Subcutaneous abdominal adipose tissue (tissue), 5 donors: ENCODE results near the gene AFAP1.

Experiments used
- H3K27ac ChIP-seq: one replicate; pipeline ENCODE4 v1.7.0; 2013; ENCODE audit warnings: low read depth, mild to moderate bottlenecking, inconsistent platforms, low read length, moderate library complexity
- H3K27me3 ChIP-seq, 5 donors: one replicate each; pipeline ENCODE4 v1.7.0; 2013; ENCODE audit warnings: low read length in 5 of 5, inconsistent platforms in 1 of 5; ENCODE audit not compliant: control insufficient read depth in 5 of 5, insufficient read depth in 4 of 5
- H3K36me3 ChIP-seq, 5 donors: one replicate each; pipeline ENCODE4 v1.7.0; 2013; ENCODE audit warnings: low read length in 5 of 5; ENCODE audit not compliant: control insufficient read depth in 5 of 5, insufficient read depth in 5 of 5
- H3K4me1 ChIP-seq, 5 donors: one replicate each; pipeline ENCODE4 v1.7.0; 2013; ENCODE audit warnings: low read length in 5 of 5, mild to moderate bottlenecking in 3 of 5, moderate library complexity in 1 of 5; ENCODE audit not compliant: control insufficient read depth in 5 of 5, insufficient read depth in 5 of 5
- H3K4me3 ChIP-seq, 5 donors: one replicate each; pipeline ENCODE4 v1.7.0; 2013; ENCODE audit warnings: low read length in 5 of 5, low read depth in 1 of 5
- H3K9ac ChIP-seq, 5 donors: one replicate each; pipeline ENCODE4 v1.7.0; 2013; ENCODE audit warnings: low read length in 5 of 5, mild to moderate bottlenecking in 4 of 5, moderate library complexity in 3 of 5
- H3K9me3 ChIP-seq, 5 donors: one replicate each; pipeline ENCODE4 v1.7.0; 2013; ENCODE audit warnings: low read length in 5 of 5; ENCODE audit not compliant: control insufficient read depth in 5 of 5
- donor health status: healthy.
- donor health status: healthy.
- donor health status: healthy.
- donor health status: healthy.
- donor health status: healthy.

The AFAP1 gene

DNA sequence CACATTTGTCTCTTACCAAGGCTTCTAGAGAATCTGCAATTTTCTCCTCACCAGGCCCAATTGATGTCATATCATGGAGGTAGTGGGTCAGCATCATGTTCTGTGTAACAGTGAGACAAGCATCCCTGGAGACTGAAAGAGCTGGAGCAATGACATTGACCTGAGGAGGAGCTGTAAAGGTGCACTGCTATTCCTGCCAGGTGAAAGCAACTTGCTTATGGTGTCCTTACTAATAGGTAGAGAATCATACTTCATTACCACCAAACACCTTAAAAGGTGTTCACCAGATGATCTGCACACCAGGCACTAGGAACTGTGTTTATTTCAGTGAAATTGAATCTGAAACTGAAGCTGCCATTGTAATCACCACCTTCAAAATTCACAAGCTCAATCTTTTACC, 188.7 kb downstream of the AFAP1 start:
- no peaks in the 10 kb centered on the region for H3K36me3 ChIP-seq
- H3K27ac ChIP-seq, result no peak overlapping the region
- no peak overlapping the region for H3K4me3 ChIP-seq
- H3K9ac ChIP-seq, result no peak overlapping the region
- peaks cover 0 to 26% (median 11%) of the 10 kb centered on the region in 5 donors for H3K4me1 ChIP-seq
- no peaks in the 10 kb centered on the region for H3K27me3 ChIP-seq
- no peaks in the 10 kb centered on the region for H3K9me3 ChIP-seq

DNA sequence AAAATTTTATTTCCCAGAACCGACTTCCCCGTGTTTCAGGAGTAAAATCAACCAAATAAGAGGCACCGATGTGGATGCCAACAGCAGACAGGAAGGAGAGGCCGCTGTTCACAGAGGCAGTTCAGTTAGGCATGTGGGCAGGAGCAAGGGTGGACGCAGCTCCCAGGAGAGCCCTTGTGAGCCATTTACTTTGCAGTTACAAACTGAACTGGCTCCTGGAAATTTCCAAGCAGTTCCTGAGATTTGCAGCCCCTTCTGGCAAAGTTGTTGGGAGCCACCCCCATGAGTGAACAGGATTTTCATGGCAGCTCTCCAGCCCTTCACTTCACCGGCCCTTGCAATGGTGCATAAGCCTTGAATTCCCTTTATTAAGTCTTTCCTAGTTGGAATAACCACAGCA, 189.1 kb downstream of the AFAP1 start:
- no peaks in the 10 kb centered on the region for H3K36me3 ChIP-seq
- no peak overlapping the region for H3K9ac ChIP-seq
- no peak overlapping the region for H3K27ac ChIP-seq
- H3K4me1 ChIP-seq, result peaks cover 0 to 26% (median 11%) of the 10 kb centered on the region in 5 donors
- no peaks in the 10 kb centered on the region for H3K27me3 ChIP-seq
- H3K4me3 ChIP-seq, result no peak overlapping the region
- H3K9me3 ChIP-seq, result no peaks in the 10 kb centered on the region

DNA sequence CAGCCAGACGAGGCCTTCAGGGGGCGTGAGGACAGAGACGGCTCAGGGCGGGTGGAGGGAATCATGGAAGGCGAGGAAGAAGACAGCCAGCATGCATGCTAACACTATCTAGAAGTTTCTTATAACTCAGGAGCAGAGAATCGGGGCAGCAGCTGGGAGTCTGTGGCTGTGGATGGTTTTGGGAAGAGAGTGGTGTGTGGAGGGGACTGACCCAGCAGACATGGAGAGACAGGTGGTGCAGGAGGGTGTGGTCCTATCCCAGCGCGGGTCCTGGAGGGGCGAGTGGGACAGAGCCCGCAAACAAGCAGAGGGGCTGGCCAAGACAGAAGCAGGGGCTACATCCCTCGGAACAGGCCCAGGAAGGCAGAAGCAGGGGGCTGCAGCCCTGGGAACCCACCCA, 192.1 kb downstream of the AFAP1 start:
- no peaks in the 10 kb centered on the region for H3K9me3 ChIP-seq
- H3K4me1 ChIP-seq, result peaks cover 2 to 44% (median 12%) of the 10 kb centered on the region in 5 donors
- no peak overlapping the region for H3K27ac ChIP-seq
- no peak overlapping the region for H3K9ac ChIP-seq
- H3K36me3 ChIP-seq, result no peaks in the 10 kb centered on the region
- no peak overlapping the region for H3K4me3 ChIP-seq
- H3K27me3 ChIP-seq, result no peaks in the 10 kb centered on the region

DNA sequence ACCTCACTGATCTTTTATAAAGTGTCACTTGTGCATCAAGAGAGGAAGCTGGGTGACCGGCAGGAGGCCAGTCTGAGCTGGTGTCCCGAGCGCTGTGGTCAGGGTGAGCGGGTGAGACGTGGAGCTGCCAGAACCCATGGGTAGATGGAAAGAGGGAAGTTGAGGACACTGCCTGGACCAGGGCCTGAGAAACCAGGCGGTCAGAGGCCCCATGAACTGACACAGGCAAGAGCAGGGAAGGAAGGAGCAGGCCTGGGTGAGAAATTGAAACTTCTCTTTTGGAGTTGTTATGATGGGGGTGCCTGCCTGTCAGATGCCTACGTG, 192.6 kb downstream of the AFAP1 start:
- H3K9ac ChIP-seq, result no peak overlapping the region
- H3K27me3 ChIP-seq, result no peaks in the 10 kb centered on the region
- peaks cover 2 to 44% (median 12%) of the 10 kb centered on the region in 5 donors for H3K4me1 ChIP-seq
- no peaks in the 10 kb centered on the region for H3K36me3 ChIP-seq
- H3K9me3 ChIP-seq, result no peaks in the 10 kb centered on the region
- no peak overlapping the region for H3K27ac ChIP-seq
- H3K4me3 ChIP-seq, result no peak overlapping the region

DNA sequence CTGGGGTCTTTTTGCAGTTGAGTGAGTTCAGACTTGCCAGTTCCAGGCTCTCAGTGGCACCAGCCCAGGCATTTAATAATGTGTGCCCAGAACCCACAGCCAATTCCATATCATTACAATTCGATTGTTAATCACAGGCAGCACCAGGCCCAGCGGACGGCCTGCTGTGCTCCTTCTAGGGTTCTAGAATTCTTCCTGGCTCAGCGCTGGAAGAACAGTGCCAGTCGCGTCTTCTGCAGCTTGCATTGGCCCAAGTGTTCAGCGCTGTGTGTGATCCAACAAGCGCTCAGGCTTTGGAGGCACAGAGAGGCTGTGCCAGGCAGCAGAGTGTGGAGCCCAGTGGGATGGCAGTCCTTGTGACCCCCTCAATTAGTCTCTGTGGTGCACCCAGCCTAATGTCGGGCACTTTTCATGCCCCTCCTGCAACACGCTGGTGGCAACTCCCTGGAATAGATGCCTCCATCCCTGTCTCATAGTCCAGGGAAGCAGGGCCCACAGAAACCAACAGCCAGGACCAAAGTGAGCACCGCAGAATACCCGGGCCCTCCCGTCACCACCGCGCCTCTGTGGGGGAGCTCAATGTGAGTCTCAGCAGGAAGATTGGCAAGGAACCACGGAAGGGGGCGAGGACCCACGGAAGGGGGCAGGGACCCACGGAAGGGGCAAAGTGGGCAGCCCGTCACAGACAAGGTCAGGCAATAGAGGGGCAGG, 193.2 kb downstream of the AFAP1 start:
- Histone ChIP-seq H3K9me3 (no peaks in the 10 kb centered on the region), H3K27me3 (no peaks in the 10 kb centered on the region), H3K36me3 (no peaks in the 10 kb centered on the region), H3K27ac (no peak overlapping the region), H3K9ac (no peak overlapping the region), H3K4me3 (no peak overlapping the region), H3K4me1 (peaks cover 2 to 44% (median 12%) of the 10 kb centered on the region in 5 donors)

DNA sequence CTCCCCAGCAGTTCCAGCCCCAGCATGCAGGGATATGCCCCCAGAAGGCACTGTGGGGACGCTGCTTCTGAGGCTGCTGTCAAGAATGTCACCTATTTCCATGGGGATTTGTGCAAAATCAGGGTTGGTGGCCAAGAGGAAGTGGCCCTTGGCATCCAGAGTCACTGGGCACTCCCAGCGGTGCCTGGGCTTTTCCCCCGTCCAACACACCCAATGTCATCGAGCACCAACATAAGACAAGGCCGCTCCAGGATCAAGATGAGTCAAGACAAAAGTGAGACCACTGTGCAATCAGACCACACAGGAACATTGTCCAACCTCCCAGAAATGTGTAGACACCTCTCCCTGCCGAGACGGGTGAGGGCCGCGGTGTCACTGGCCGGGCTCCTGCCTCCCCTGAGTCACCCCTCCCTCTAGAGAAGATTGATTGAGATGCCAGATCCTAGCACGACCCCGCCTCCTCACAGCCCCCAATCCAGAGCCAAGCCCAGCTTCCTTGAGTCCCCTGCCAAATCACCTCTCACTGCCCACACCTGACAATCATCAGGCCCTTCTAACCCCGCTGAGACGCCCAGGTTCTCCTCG, 194.3 kb downstream of the AFAP1 start:
- no peaks in the 10 kb centered on the region for H3K36me3 ChIP-seq
- no peak overlapping the region for H3K27ac ChIP-seq
- H3K4me3 ChIP-seq, result no peak overlapping the region
- no peak overlapping the region for H3K9ac ChIP-seq
- no peaks in the 10 kb centered on the region for H3K9me3 ChIP-seq
- H3K27me3 ChIP-seq, result no peaks in the 10 kb centered on the region
- peaks cover under 1 to 37% (median 4%) of the 10 kb centered on the region in 5 donors for H3K4me1 ChIP-seq

DNA sequence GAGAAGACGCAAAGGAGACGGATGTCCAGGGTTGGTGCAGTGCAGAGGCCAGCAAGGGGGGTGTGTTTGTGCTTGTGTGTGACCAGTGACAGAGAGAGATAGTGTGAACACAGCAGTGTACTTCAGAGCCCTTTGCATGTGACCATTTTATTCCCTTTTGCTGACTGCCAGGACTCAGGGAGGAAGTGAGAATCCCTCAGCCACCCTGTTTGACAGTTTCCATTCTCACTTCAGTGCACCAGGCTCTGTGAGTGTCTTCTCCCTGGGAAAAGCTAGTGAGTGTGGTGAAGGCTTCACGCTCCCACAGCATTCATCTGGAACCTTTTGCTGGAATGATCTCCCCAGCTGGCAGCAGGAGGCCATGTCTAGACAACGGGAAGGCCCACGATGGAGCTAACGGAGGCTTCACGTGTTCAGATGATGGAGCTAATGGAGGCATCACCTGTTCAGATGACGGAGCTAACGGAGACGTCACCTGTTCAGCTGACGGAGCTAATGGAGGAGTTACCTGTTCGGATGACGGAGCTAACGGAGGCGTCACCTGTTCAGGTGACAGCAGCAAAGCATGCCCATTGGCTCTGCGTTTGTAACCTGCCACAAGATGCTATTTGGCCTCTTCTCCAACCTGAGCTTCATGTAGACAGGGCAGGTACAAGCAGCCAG, 195.4 kb downstream of the AFAP1 start:
- no peaks in the 10 kb centered on the region for H3K27me3 ChIP-seq
- no peak overlapping the region for H3K4me3 ChIP-seq
- peaks cover 0 to 33% (median 2%) of the 10 kb centered on the region in 5 donors for H3K4me1 ChIP-seq
- H3K9ac ChIP-seq, result no peak overlapping the region
- no peak overlapping the region for H3K27ac ChIP-seq
- H3K9me3 ChIP-seq, result no peaks in the 10 kb centered on the region
- H3K36me3 ChIP-seq, result no peaks in the 10 kb centered on the region

DNA sequence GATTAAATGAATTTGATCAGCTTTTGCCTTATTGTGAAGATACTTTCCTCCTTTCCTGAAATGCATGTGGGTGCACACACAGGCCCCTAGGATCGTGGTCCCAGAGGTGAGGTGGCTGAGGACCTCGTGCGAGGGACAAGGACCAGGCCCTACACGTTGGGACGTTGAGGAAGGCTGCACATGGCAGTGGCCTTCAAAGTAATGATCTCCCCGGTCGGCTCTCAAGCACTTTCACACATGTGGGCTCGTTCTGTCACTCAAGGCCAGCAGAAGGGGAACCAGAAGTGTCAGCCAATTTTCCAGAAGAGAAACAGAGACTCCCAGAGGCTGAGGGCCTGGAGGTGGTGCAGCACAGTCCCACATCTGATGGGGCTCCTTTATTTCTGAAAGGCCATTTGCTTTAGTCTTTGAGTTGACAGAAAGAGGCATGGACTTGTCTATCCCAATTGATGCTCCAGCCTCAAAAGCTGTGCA, 196.8 kb downstream of the AFAP1 start:
- Histone ChIP-seq H3K4me3 (no peak overlapping the region), H3K36me3 (no peaks in the 10 kb centered on the region), H3K27ac (no peak overlapping the region), H3K27me3 (peaks cover 0 to 5% (median 0%) of the 10 kb centered on the region in 5 donors), H3K9ac (no peak overlapping the region), H3K9me3 (peaks cover 0 to 4% (median 3%) of the 10 kb centered on the region in 5 donors), H3K4me1 (peaks cover 0 to 32% (median 2%) of the 10 kb centered on the region in 5 donors)

DNA sequence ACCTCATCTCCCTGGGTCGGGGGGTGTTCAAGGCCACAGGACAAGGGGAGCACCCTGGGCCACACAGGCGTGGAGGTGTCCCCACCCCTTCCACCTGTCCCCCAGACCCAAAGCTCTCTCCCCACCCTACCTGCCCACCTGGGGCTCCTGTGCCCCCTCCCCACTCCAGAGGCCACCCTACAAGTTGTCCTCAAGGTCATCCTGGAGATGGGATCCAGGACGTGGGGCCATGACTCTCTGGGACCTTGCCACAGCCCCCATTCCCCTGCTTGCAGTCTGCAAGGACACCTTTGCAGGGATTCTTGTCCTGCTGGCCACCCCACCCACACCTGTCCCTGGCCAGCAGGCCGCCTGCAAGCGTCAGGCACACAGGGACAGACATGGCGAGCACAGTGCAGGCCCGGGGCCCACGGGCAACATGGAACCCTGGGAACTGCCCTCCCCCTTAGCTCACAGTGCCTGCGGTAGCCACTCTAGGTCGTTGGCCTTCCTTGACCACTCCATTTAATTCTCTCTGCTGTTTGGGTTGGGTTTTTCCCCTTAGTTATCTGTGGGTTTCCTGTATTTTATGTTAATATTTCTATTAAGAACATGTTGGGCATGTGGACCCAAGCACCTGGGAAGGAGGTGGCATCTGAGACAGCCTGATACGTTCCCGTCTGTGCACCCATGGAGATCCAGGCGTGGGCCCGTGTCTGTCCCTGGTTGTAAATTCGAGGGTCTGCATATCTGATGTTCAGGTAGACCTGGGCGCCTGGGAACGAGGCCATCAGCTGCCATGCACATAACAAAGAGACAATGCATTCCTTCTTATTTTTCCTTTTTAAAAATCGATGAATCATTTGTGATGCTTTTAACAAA, 197.5 kb downstream of the AFAP1 start:
- Histone ChIP-seq H3K9me3 (peaks cover 0 to 9% (median 7%) of the 10 kb centered on the region in 5 donors), H3K9ac (no peak overlapping the region), H3K36me3 (no peaks in the 10 kb centered on the region), H3K4me3 (no peak overlapping the region), H3K4me1 (peaks cover 0 to 25% (median 2%) of the 10 kb centered on the region in 5 donors), H3K27ac (no peak overlapping the region), H3K27me3 (peaks cover 0 to 5% (median 4%) of the 10 kb centered on the region in 5 donors)
